ENCODE data around the gene MORN5. TPM values are rescaled to one million over a fixed set of nuclear protein-coding genes. Genes with fewer than 3 reads are reported as not detected.
"Not testable (repeated sequence)": the region's sequence is repeated elsewhere in the genome, so short reads cannot be mapped to it uniquely, and the experiment has no call there.

The MORN5 gene
- total RNA-seq, result not detected

- H3K27me3 Mint-ChIP-seq (ENCODE audit: low read depth), result peaks cover 6% of the 10 kb centered on the region
- H3K4me3 Mint-ChIP-seq, result peak within 1 kb of the TSS; percentile 99
- peaks cover 6% of the 10 kb centered on the region for H3K9me3 Mint-ChIP-seq
- H3K4me1 Mint-ChIP-seq (ENCODE audit: low read depth), result peaks cover 34% of the 10 kb centered on the region
- CTCF ChIA-PET, result interaction anchor here (0.6 to 2.1 kb wide), 8 partner anchors 13 to 105 kb away, joined by 3 to 7 read pairs (median 3); partner anchors contain the start of genes MRRF and RBM18
- peak; percentile 96 for DNase-seq
- peak within 1 kb of the TSS; percentile 86 for H3K27ac Mint-ChIP-seq
- intact Hi-C loops (cut with micrococcal nuclease), result loop anchor here (1.0 to 2.0 kb wide), 3 partner anchors 66 to 669 kb away; partner anchors contain the start of genes MRRF, PDCL, RBM18 and TTLL11
- H3K36me3 Mint-ChIP-seq (ENCODE audit: low read depth), result peaks cover 5% of the 10 kb centered on the region
These were observed at the start of gene MORN5, which contains the start of gene NDUFA8 for GRCh38 chr9:122159026-122159924. MORN5 (plus strand) TSS chr9:122159908; CDS start chr9:122159973, 65 bp downstream. NDUFA8 (minus strand) TSS chr9:122159779; CDS start chr9:122159677, 102 bp downstream.

DNA sequence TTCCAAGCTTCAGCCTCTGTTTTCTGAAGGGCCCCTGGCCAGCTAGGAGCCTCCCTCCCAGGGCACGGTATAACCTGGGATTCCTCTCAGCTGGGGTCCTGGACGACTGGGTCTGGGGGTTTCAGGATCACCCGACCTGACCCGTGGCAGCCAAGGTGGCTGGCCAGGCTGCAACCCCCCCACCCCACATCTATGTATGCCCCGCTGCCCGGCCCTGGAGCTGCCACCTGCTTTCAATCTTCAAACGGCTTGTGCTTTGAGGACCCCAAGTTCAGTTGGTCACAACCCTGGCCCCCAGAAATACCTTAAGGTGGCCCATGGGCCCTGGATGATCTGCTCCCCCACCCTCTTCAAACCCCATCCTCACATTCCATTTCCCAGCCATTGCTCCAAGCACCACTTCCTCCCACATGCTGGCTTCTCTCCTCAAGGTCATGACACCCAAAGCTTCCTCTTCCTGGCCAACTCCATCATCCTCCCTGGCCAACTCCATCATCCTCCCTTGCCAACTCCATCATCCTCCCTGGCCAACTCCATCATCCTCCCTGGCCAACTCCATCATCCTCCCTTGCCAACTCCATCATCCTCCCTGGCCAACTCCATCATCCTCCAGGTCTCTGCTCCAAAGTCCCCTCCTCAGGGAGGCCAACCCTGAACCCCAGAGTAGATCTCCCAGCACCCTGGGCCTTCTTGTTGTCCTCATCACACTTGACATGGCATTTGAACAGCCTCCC, 49.4 kb upstream of the MORN5 start:
- Mint-ChIP-seq H3K27me3 (ENCODE audit: low read depth) (no peaks in the 10 kb centered on the region), H3K36me3 (ENCODE audit: low read depth) (no peaks in the 10 kb centered on the region), H3K4me3 (no peak overlapping the region), H3K4me1 (ENCODE audit: low read depth) (no peaks in the 10 kb centered on the region), H3K27ac (no peak overlapping the region), H3K9me3 (no peaks in the 10 kb centered on the region)
- no peak for DNase-seq
- intact Hi-C loops (cut with micrococcal nuclease), result no loop called here
- CTCF ChIA-PET, result interaction anchor here (0.5 to 1.3 kb wide), 3 partner anchors 12 to 814 kb away, joined by 3 to 4 read pairs (median 3); no protein-coding TSS in a partner anchor

GRCh38 chr9:122111413-122112085, 48.2 kb upstream of the MORN5 start:
- CTCF ChIA-PET, result interaction anchor here (3.1 kb wide), 1 partner anchor 13 kb away, joined by 22 read pairs; no protein-coding TSS in a partner anchor
- H3K36me3 Mint-ChIP-seq (ENCODE audit: low read depth), result no peaks in the 10 kb centered on the region
- intact Hi-C loops (cut with micrococcal nuclease), result no loop called here
- no peaks in the 10 kb centered on the region for H3K4me1 Mint-ChIP-seq (ENCODE audit: low read depth)
- H3K27me3 Mint-ChIP-seq (ENCODE audit: low read depth), result no peaks in the 10 kb centered on the region
- H3K27ac Mint-ChIP-seq, result no peak overlapping the region
- DNase-seq, result no peak
- no peak overlapping the region for H3K4me3 Mint-ChIP-seq
- H3K9me3 Mint-ChIP-seq, result no peaks in the 10 kb centered on the region

- DNase-seq, result no peak
- peaks cover 2% of the 10 kb centered on the region for H3K9me3 Mint-ChIP-seq
- H3K36me3 Mint-ChIP-seq (ENCODE audit: low read depth), result no peaks in the 10 kb centered on the region
- no peaks in the 10 kb centered on the region for H3K4me1 Mint-ChIP-seq (ENCODE audit: low read depth)
- no peaks in the 10 kb centered on the region for H3K27me3 Mint-ChIP-seq (ENCODE audit: low read depth)
- no peak overlapping the region for H3K27ac Mint-ChIP-seq
- CTCF ChIA-PET, result interaction anchor here (3.1 kb wide), 1 partner anchor 12 kb away, joined by 22 read pairs; no protein-coding TSS in a partner anchor
- no peak overlapping the region for H3K4me3 Mint-ChIP-seq
- intact Hi-C loops (cut with micrococcal nuclease), result no loop called here
These were observed 47.5 kb upstream of the MORN5 start for GRCh38 chr9:122112238-122112637.

DNA sequence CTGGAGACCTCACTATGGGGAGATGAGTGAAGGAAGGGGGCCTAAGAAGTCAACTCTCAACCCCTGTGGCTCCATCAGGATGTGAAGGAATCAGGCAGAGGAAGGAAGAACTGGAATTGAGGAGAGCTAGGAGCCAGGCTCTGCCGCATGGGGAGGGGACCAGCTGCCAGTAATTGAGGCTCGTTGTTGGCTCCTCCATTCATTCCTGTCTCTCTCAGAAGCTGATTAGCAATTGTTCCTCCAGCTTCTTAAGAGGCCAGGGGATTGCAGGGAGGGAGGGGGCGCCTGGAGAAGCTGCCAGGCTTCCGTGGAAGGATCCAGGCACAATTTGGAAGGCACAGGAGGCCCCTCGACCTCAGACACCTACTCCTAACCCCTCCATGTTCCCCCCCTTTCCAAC, 46.1 kb upstream of the MORN5 start:
- intact Hi-C loops (cut with micrococcal nuclease), result no loop called here
- DNase-seq, result no peak
- CTCF ChIA-PET, result interaction anchor here (3.1 kb wide), 1 partner anchor 11 kb away, joined by 22 read pairs; no protein-coding TSS in a partner anchor
- Mint-ChIP-seq H3K4me3 (no peak overlapping the region), H3K9me3 (peaks cover 3% of the 10 kb centered on the region), H3K27ac (no peak overlapping the region), H3K4me1 (ENCODE audit: low read depth) (no peaks in the 10 kb centered on the region), H3K36me3 (ENCODE audit: low read depth) (no peaks in the 10 kb centered on the region), H3K27me3 (ENCODE audit: low read depth) (no peaks in the 10 kb centered on the region)

GRCh38 chr9:122115176-122116035, 44.3 kb upstream of the MORN5 start:
- Mint-ChIP-seq H3K27me3 (ENCODE audit: low read depth) (no peaks in the 10 kb centered on the region), H3K36me3 (ENCODE audit: low read depth) (no peaks in the 10 kb centered on the region), H3K4me3 (no peak overlapping the region), H3K4me1 (ENCODE audit: low read depth) (no peaks in the 10 kb centered on the region), H3K9me3 (peaks cover 3% of the 10 kb centered on the region), H3K27ac (no peak overlapping the region)
- DNase-seq, result no peak
- CTCF ChIA-PET, result interaction anchor here (1.1 to 5.0 kb wide), 2 partner anchors 11 to 17 kb away, joined by 4 to 29 read pairs; no protein-coding TSS in a partner anchor
- intact Hi-C loops (cut with micrococcal nuclease), result no loop called here

- Mint-ChIP-seq H3K9me3 (peaks cover 3% of the 10 kb centered on the region), H3K4me1 (ENCODE audit: low read depth) (no peaks in the 10 kb centered on the region), H3K36me3 (ENCODE audit: low read depth) (no peaks in the 10 kb centered on the region), H3K27ac (no peak overlapping the region), H3K4me3 (no peak overlapping the region), H3K27me3 (ENCODE audit: low read depth) (no peaks in the 10 kb centered on the region)
- DNase-seq, result no peak
- intact Hi-C loops (cut with micrococcal nuclease), result no loop called here
- CTCF ChIA-PET, result interaction anchor here (1.0 to 5.0 kb wide), 3 partner anchors 9 to 18 kb away, joined by 4 to 29 read pairs (median 7); no protein-coding TSS in a partner anchor
These were observed 43.7 kb upstream of the MORN5 start for GRCh38 chr9:122116040-122116439.

GRCh38 chr9:122116448-122117173, 43.1 kb upstream of the MORN5 start:
- Mint-ChIP-seq H3K4me3 (no peak overlapping the region), H3K27ac (no peak overlapping the region), H3K4me1 (ENCODE audit: low read depth) (no peaks in the 10 kb centered on the region), H3K36me3 (ENCODE audit: low read depth) (no peaks in the 10 kb centered on the region), H3K27me3 (ENCODE audit: low read depth) (no peaks in the 10 kb centered on the region), H3K9me3 (peaks cover 3% of the 10 kb centered on the region)
- intact Hi-C loops (cut with micrococcal nuclease), result no loop called here
- CTCF ChIA-PET, result interaction anchor here (0.6 to 5.0 kb wide), 3 partner anchors 8 to 492 kb away, joined by 4 to 29 read pairs (median 7); no protein-coding TSS in a partner anchor
- no peak for DNase-seq

- H3K9me3 Mint-ChIP-seq; H3K27me3 Mint-ChIP-seq (ENCODE audit: low read depth); H3K4me1 Mint-ChIP-seq (ENCODE audit: low read depth); intact Hi-C loops (cut with micrococcal nuclease); H3K27ac Mint-ChIP-seq; H3K36me3 Mint-ChIP-seq (ENCODE audit: low read depth); DNase-seq; H3K4me3 Mint-ChIP-seq: not testable (repeated sequence)
- CTCF ChIA-PET, result interaction anchor here (1.0 to 5.0 kb wide), 2 partner anchors 8 to 19 kb away, joined by 7 to 29 read pairs; no protein-coding TSS in a partner anchor
These were observed 42.5 kb upstream of the MORN5 start for GRCh38 chr9:122117241-122117640.

DNA sequence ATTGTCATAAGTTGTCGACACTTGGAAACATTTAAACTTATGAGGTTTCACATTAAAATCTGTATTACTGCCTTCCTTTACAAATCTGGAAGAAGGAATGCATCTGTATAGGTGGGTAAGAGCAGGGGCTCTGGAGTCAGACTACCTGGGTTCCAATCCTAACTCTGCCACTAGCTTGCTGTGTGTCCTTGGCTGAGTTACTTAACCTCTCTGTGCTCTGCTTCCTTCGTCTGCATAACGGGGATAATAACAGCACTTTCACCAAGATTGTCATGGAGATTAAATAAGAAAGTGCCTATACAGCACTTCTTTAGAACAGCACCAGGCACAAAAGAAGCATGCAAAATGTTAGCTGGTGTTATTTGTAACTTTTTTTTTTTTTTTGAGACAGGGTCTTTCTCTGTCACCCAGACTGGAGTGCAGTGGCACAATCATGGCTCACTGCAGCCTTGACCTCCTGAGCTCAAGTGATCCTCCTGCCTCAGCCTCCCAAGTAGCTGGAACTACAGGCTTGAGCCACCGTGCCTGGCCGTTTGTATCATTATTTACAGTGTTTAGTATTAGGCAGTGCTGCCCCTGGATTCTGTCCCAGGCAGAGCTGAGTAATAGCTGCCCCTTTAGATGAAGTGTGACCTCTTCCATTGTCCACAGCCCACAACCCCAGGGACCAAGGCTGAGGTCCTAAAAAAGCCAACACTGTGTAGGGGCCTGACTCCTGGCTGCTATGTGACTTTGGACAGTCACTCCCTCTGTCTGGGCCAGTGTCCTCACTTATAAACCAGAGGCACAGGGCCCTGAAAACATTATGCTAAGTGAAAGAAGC, 41.2 kb upstream of the MORN5 start:
- peaks cover 3% of the 10 kb centered on the region for H3K9me3 Mint-ChIP-seq
- DNase-seq, result no peak
- intact Hi-C loops (cut with micrococcal nuclease), result no loop called here
- CTCF ChIA-PET, result interaction anchor here (0.6 to 5.0 kb wide), 4 partner anchors 20 to 808 kb away, joined by 3 to 29 read pairs (median 4); no protein-coding TSS in a partner anchor
- no peaks in the 10 kb centered on the region for H3K27me3 Mint-ChIP-seq (ENCODE audit: low read depth)
- no peaks in the 10 kb centered on the region for H3K36me3 Mint-ChIP-seq (ENCODE audit: low read depth)
- H3K27ac Mint-ChIP-seq, result no peak overlapping the region
- no peak overlapping the region for H3K4me3 Mint-ChIP-seq
- H3K4me1 Mint-ChIP-seq (ENCODE audit: low read depth), result no peaks in the 10 kb centered on the region
